ENCODE results near the gene PRAF2. TPM values are rescaled to one million over a fixed set of nuclear protein-coding genes. Genes with fewer than 3 reads are reported as not detected.

Gene PRAF2
- total RNA-seq, 1 donor from 2014 or later = 24.1 TPM

DNA sequence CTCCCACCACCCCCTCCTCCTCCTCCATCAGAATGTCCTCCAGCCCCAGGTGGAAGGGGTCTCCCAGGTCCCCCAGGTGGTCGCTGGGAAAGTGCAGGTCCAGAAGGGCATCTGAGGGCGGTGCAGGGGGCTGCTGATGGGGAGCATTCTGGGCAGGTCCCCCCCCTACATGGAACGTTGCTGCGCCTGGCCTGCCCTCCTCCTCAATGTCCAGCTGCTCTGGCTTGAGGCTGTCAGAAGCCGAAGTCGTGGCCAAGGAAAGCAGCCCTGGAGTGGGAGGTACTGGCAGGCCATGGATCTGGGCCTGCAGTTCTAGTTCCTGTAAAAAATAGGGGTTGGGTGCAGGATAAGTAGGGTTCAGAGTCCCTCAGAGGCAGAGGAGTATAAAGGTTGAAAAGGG lies 43.5 kb downstream of the PRAF2 start:
- Histone ChIP-seq H3K4me1 (no peaks in the 10 kb centered on the region), H3K4me3 (no peak overlapping the region), H3K27me3 (no peaks in the 10 kb centered on the region), H3K36me3 (peaks cover 0 to 25% of the 10 kb centered on the region in 2 donors), H3K9me3 (no peaks in the 10 kb centered on the region), H3K27ac (no peak overlapping the region)
- DNase-seq (ENCODE audit: extremely low spot score in 2 of 2) = no peak
- intact Hi-C loops (cut with DNase I) = no loop called here
- no peak for TF ChIP-seq CTCF (IDR thresholded peaks at IDR 0.05)
- TF ChIP-seq POLR2AphosphoS5 (IDR thresholded peaks at IDR 0.05; ENCODE audit: insufficient read depth in 1 of 2, low read depth in 1 of 2) = no peak
- no peak for TF ChIP-seq POLR2A (IDR thresholded peaks at IDR 0.05)

DNA sequence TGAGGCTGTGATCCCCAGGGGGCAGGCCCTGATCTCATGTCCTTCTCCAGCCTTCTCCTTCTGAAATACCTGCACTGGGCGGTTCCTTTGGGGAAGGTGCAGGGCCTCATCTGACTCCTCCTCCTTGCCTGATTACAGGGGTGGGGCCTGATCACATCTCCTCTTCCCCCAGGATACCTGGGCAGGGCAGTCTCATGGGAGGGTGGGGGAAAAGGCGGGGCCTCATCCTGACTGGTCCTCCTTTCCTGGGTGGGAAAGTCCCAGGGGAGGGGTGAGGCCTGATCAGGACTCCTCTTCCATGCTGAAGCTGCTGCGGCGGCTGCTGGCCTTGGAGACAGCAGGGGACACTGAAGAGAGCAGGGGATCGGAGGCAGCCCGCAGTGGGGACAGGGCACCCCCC lies 43.9 kb downstream of the PRAF2 start:
- Histone ChIP-seq H3K27ac (no peak overlapping the region), H3K4me1 (no peaks in the 10 kb centered on the region), H3K4me3 (no peak overlapping the region), H3K36me3 (peaks cover 0 to 25% of the 10 kb centered on the region in 2 donors), H3K9me3 (no peaks in the 10 kb centered on the region), H3K27me3 (no peaks in the 10 kb centered on the region)
- intact Hi-C loops (cut with DNase I) = no loop called here
- TF ChIP-seq CTCF (IDR thresholded peaks at IDR 0.05) (no peak), POLR2AphosphoS5 (IDR thresholded peaks at IDR 0.05; ENCODE audit: insufficient read depth in 1 of 2, low read depth in 1 of 2) (no peak), POLR2A (IDR thresholded peaks at IDR 0.05) (no peak)
- DNase-seq (ENCODE audit: extremely low spot score in 2 of 2) = no peak

Small RNA genes lying within 50 kb of the gene (small RNA-seq; reads per million reads assigned to genes)
- not detected for gene RNU4-52P

Other genes with a start within 250 kb of the PRAF2 start
- not detected for gene ERAS, start 247.5 kb downstream of the PRAF2 start, total RNA-seq
- 15.0 TPM for gene PCSK1N, start 238.4 kb downstream of the PRAF2 start, total RNA-seq
- 43.5 TPM for gene TIMM17B, start 176.2 kb downstream of the PRAF2 start, total RNA-seq
- gene PQBP1, start 176.1 kb downstream of the PRAF2 start, total RNA-seq = 67.5 TPM
- 7.1 TPM for gene SLC35A2, start 162.4 kb downstream of the PRAF2 start, total RNA-seq
- 11.5 TPM for gene PIM2, start 155.0 kb downstream of the PRAF2 start, total RNA-seq
- 44.7 TPM for gene OTUD5, start 116.4 kb downstream of the PRAF2 start, total RNA-seq
- 2.0 TPM for gene KCND1, start 102.2 kb downstream of the PRAF2 start, total RNA-seq
- gene GRIPAP1, start 71.7 kb downstream of the PRAF2 start, total RNA-seq = 27.5 TPM
- 87.4 TPM for gene TFE3, start 30.6 kb downstream of the PRAF2 start, total RNA-seq
- 8.6 TPM for gene CCDC120, start 15.0 kb downstream of the PRAF2 start, total RNA-seq
- gene WDR45, start 5.9 kb upstream of the PRAF2 start, total RNA-seq = 72.7 TPM
- gene GPKOW, start 49.7 kb upstream of the PRAF2 start, total RNA-seq = 17.7 TPM
- 2.2 TPM for gene MAGIX, start 88.8 kb upstream of the PRAF2 start, total RNA-seq
- gene PLP2, start 97.9 kb upstream of the PRAF2 start, total RNA-seq = 81.3 TPM
- gene PRICKLE3, start 112.4 kb upstream of the PRAF2 start, total RNA-seq = 26.5 TPM
- gene SYP, start 126.2 kb upstream of the PRAF2 start, total RNA-seq = 11.0 TPM
- 0.25 TPM for gene CACNA1F, start 159.3 kb upstream of the PRAF2 start, total RNA-seq
- gene CCDC22, start 161.5 kb upstream of the PRAF2 start, total RNA-seq = 8.8 TPM
- gene FOXP3, start 190.7 kb upstream of the PRAF2 start, total RNA-seq = 1.5 TPM
- 18.9 TPM for gene PPP1R3F, start 195.8 kb upstream of the PRAF2 start, total RNA-seq
- gene GAGE10, start 229.6 kb upstream of the PRAF2 start, total RNA-seq = not detected
- not detected for gene GAGE12J, start 248.0 kb upstream of the PRAF2 start, total RNA-seq

Data from vagina (tissue), 2 donors.